Activated CD4-positive, alpha-beta T cell treated with anti-CD3 and anti-CD28 coated beads, Interleukin-2, amount 50 U/mL, for 24 hours (primary cell): ENCODE data around the gene ZNF93.
"Not testable (repeated sequence)": the region's sequence is repeated elsewhere in the genome, so short reads cannot be mapped to it uniquely, and the experiment has no call there.

Experiments
- DNase-seq, 2 donors: peaks; one replicate each; pipeline ENCODE4 v3.0.0-alpha.2; 2020; ENCODE audit warnings: low read depth in 1 of 2, low spot score in 1 of 2

Gene ZNF93

DNA sequence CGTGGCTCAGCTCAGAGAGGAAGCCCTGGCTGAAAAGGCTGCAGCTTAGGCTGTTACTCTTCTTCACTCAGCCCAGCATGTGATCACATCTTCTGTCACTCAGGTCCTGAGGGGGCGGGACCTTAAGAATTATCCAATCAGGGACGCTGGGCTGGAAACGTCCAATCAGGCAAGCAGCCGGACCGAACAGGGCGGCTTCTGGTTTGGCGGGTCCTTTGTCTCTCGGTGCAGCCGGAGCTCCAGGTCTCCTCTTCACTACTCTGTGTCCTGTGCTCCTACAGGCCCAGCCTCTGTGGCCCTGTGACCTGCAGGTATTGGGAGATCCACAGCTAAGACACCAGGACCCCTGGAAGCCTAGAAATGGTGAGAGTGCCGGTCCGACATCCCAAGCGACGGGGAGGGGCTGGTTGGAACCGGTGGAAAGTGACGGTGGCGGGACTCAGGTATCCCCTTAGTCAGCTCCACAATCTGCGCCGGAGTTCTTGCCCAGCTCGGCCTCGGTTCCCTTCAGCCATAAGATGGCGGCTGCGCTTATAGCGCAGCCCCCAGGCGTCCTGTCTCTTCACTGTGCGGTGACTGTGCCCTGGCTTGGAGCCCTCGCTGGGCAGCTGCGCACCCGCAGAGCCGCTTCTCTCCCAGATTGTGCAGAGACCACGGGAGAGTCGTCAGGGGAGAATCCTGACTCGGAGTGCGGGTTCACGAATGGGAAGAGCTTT is at the start of gene ZNF93:
Gene ZNF93, plus strand, starts transcription at position 218 of the 716 bp plus-strand sequence. Its CDS starts 143 bp downstream, at position 361.
- DNase-seq: peak; percentile 65 to 92

DNA sequence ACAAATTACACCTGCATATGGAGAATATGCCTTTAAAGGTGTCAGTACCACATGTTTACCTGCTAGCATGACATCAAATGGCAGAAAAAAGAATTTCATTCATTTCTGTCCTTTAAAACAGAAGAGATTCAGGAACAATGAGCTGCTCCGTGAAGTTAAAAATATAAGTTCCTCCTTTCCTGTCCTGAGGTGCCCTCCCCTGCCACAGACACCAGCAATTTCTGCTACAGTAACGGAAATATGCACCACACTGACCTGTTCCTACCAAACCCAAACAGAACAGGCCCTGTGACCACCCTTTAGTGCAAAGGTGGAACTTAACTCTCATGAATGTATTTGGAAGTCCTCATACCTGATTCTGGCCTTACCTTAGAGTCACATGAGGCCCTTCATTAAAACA is 49.0 kb upstream of the ZNF93 start:
- not testable (repeated sequence) for DNase-seq

DNA sequence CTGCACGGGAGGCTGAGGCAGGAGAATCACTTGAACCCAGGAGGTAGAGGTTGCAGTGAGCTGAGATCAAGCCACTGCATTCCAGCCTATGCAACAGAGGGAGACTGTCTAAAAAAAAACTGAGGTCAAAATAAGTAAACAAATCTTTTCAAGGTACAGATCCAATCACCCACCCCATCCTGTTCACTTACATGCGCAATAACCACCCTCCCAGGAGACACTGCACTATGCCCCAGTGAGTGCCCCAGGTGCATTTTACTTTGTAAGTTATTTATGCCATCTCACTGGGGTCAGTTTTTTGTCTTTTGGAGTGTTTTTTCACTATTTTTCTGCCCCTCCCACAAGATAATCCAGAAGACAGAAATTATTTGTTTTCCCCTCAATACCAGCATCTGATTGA is 42.0 kb upstream of the ZNF93 start:
- DNase-seq: no peak

DNA sequence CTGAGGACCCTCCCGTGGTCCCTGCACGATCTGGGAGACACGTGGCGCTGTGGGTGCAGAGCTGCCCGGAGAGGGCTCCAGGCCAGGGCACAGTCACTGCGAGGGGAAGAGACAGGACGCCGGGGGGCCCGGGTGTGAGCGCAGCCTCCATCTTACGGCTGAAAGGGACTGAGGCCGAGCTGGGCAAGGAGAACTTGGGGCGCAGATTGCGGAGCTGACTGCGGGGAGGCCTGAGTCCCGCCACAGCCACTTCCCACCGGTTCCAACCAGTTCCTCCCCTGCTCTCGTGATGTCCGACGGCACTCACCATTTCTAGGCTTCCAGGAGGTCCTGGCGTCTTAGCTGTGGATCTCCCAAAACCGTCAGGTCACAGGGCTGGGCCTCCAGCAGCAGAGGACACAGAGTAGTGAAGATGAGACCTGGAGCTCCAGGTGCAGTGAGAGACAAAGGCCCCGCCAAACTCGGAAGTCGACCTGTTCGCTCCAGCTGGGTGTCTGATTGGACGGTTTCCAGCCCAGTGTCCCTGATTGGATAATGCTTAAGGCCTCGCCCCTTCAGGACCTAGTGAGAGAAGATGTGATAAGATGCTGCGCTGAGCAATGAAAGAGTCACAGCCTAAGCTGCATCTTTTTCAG is 39.9 kb upstream of the ZNF93 start:
- DNase-seq: peak in 1 of 2 donors; percentile 29

DNA sequence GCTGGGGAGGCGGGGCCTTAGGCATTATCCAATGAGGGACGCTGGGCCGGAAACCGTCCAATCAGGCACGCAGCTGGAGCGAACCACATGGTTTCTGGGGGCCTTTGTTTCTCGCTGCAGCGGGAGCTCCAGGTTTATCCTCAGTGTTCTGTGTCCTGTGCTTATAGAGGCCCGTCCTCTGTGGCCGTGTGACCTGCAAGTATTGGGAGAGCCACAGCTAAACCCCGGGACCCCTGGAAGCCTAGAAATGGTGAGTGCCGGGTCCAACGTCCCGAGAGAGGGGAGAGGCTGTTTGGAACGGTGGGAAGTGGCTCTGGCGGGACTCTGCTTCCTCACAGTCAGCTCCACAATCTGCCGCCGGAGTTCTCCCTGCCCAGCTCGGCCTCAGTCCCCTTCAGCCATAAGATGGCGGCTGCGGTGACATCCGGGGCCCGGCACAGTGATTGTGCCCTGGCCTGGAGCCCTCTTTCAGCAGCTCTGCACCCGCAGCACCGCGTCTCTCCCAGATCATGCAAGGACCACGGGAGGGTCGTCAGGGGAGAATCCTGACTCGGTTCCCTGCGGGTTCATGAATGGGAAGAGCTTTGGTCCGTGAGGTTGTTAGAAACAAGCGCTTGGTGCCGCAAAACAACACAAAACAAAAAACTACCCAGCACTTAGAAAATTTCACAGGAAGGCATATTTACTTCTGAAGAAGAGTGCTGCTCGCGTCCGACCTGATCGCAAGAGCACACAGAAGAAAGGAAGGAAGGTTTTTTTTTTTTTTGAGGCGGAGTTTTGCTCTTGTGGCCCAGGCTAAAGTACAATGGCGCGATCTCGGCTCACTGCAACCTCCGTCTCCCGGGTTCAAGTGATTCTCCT is 34.8 kb upstream of the ZNF93 start, which contains the start of gene ZNF253:
Gene ZNF253, plus strand, starts transcription at position 133 of the 861 bp plus-strand sequence. Its CDS starts 115 bp downstream, at position 248.
- peak; percentile 85 to 96 for DNase-seq

DNA sequence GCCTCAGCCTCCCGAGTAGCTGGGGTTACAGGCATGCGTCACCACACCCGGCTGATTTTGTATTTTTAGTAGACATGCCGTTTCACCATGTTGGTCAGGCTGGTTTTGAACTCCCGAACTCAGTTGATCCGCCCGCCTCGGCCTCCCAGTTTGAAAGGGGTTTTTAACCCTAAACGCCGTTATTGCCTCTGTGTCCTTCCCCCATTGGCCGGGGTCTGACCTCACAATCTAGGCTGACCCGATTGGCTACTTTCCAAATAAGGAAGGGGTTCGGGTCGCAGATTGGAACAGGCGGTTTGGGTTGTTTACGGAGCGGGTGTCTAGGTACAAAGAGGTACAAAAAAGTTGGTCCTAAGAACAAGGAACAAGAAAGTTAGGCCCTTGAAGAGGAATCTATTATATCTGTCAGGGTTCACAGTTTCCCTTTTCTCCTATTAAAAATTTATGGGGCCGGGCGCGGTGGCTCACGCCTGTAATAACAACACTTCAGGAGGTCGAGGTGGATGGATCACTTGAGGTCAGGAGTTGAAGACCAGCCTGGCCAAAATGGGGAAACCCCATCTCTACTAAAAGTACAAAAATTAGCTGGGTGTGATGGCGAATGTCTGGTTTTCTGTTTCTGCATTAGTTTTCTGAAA is 34.0 kb upstream of the ZNF93 start:
- peak; percentile 10 to 25 for DNase-seq

DNA sequence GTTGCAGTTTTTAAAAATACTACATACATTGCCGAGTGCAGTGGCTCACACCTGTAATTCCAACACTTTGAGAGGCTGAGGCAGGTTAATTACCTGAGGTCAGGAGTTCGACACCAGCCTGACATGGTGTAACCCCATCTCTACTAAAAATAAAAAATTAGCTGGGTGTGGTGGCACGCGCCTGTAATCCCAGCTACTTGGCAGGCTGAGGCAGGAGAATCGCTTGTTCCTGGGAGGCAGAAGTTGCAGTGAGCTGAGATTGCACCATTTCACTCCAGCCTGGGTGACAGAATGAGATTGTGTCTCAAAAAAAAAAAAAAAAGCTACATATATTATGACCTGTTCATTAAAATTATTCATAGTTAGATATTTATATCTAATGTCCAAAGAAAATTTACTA is 30.7 kb upstream of the ZNF93 start:
- not testable (repeated sequence) for DNase-seq

DNA sequence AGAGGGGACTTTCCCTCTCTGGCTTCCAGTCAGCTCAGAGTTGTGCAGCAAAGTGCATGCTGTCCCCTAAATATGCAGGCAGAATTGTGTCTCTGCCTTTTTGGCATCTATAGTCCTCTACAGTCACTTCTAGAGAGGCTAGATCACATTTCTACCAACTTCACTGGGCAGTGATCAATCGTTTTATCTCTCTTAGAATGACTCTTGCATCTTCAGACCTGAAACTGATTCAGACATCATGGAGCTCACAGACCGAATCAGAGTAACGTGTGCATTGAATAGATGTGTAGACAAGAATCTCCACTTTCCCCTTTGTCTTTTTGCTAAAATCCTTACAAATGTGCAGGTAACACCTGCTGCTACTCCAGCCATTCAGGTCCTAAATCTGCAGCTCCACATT is 28.8 kb upstream of the ZNF93 start:
- DNase-seq: no peak

DNA sequence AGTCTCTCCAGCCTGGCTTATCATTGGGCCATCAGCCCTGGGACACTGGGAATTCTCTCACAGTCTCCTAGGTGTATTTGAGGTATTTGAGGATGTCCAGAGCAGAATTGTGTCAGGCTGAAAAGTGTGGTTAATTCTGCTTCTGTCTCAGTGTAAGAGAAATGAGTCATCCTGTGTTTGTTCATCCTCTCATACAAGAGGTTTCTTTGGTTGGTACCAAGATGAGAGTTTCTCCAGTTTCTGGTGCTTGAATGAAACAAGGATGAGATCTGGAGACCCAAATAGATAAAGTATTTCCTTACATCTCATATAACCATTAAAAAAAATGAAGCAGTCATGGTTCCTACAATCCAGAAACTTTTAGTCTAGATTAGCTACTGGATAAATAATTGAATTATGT is 27.4 kb upstream of the ZNF93 start:
- DNase-seq: no peak

DNA sequence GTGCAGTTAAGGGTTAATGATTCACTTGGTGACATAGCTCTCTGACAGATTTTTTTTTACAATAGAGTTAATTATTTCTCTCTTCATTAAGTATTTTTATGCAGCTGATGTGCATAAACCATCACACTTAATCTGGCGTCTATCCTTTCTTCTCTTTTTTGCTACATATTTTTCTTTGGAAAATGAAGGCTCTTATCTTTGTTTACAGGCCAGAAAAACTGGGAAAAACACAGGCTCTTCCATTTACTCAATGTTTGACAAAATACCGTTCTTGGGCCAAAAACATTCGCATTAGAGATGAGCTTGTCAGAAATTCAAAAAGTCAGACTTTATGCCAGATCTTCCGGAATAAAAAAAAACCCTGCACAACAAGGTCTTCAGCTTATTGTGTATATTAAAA is 23.0 kb upstream of the ZNF93 start:
- DNase-seq: no peak

DNA sequence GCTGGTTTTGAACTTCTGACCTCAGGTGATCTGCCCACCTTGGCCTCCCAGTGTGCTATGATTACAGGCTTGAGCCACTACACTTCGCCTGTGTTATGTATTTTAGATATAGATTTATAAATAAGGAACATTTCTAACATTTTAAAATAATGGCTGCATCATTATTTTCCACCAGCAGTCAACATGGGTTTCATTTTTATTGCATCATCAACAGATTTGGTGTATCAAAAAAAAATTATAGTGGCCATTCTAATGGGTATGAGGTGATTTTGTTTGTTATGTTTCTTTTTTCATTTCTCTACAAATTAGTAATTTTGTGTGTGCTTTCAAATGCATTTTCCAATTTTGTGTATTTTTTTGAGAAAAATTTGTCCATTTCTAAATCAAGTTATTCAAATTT is 16.2 kb upstream of the ZNF93 start:
- DNase-seq: no peak

DNA sequence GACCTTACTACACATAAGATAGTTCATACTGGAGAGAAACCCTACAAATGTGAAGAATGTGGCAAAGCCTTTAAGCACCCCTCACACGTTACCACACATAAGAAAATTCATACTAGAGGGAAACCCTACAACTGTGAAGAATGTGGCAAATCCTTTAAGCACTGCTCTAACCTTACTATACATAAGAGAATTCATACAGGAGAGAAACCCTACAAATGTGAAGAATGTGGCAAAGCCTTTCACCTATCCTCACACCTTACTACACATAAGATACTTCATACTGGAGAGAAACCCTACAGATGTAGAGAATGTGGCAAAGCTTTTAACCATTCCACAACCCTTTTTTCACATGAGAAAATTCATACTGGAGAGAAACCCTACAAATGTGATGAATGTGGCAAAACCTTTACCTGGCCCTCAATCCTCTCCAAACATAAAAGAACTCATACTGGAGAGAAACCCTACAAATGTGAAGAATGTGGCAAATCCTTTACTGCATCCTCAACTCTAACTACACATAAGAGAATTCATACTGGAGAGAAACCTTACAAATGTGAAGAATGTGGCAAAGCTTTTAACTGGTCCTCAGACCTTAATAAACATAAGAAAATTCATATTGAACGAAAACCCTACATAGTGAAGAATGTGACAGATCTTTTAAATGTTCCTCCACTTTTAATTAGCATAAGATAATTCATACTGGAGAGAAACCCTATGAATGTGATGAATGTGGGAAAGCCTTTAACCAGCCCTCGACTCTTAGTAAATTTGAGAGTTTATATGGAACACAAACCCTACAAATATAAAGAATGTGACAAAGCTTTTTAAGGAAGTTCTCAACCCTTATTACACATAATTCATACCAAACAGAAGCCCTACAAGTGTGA is 8.4 kb upstream of the ZNF93 start:
- DNase-seq: not testable (repeated sequence)

DNA sequence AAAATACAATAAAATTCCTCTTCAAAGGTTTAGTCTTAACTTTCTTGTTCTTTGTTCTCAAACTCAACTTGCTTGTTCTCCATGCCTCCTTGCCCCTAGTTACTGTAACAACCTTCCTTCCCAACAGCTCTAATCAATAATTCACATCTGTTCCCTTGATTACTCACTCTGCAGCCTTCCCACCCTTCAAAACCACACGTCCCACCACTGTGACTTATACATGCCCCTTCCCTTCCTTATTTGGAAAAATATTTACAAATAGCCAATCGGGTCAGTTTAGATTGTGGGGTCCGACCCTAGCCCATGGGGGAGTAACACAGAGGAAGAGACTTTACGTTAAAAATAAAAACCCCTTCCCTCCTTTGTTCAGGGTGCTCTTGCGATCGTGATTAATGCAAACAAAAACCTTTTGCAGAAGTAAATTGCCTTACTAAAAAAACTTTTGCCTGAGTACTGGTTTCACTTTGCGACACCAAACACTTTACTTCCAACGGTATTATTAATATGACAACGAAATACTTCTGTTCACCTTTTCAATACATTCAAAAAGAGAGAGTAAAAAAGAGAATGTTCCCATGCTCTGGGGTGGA is 512 bp upstream of the ZNF93 start:
- DNase-seq: peak in 1 of 2 donors; percentile 1

DNA sequence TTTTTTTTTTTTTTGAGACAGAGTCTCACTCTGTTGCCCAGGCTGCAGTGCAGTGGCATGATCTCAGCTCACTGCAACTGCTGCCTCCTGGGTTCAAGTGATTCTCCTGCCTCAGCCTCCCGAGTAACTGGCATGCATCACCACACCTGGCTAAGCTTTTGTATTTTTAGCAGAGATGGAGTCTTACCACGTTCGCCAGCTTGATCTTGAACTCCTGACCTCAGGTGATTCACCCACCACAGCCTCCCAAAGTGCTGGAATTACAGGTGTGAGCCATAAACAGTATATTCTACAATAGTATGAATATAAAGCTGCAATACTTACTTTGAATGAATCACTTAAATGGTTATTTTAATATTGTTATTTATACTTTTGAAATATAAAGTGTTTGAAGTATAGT is 6.8 kb downstream of the ZNF93 start:
- not testable (repeated sequence) for DNase-seq

DNA sequence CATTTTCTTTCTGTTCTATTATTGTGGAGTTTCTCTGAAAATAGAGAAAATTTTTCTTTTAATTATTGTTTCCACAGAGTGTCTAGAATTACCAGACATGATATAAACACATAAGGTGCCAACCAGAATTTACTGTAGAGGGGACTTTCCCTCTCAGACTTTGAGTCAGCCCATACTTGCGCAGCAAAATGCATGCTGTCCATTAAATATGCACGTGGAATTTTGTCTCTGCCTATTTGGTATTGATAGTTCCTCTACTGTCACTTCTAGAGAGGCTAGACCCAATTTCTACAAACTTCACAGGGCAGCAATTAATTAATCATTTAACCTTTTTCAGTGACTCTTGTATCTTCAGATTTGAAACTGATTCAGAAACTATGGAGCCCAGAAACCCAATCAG is 8.9 kb downstream of the ZNF93 start:
- DNase-seq: no peak

DNA sequence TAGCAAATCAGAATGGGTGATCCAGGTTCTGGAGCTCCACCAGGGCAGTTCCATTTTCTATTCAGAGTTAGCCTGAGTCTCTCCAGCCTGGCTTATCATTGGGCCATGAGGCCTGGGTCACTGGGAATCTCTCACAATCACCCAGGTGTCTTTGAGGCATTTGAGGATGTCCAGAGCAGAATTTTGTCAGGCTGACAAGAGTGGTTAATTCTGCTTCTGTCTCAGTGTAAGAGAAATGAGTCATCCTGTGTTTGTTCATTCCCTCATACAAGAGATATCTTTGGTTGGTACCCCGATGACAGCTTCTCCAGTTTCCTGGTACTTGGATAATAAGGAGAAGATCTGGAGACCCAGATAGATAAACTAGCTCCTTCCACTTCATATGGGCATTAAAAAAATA is 10.4 kb downstream of the ZNF93 start:
- DNase-seq: no peak

DNA sequence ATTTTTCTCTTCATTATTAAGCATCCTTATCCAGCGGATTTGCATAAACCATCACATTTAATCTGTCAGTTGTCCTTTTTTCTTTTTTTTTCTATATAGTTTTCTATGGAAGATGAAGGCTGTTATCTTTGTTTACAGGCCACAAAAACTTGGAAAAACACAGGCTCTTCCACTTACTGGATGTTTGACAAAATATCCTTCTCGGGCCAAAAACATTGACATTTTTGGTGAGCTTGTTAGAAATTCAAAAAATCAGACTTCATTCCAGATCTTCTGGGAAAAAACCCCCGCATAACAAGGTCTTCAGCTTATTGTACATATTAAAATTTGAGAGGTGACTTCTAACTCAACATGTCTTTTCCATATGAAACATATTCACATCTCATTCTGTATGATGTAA is 13.8 kb downstream of the ZNF93 start:
- no peak for DNase-seq

DNA sequence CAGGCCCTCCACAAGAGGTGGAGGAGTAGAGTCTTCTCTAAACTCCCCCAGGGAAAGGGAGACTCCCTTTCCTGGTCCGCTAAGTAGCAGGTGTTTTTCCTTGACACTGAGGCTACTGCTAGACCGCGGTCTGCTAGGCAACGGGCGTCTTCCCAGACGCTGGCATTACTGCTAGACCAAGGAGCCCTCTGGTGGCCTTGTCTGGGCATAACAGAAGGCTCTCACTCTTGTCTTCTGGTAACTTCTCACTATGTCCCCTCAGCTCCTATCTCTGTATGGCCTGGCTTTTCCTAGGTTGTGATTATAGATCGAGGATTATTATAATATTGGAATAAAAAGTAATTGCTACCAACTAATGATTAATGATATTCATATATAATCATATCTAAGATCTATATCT is 29.7 kb downstream of the ZNF93 start:
- peak in 1 of 2 donors; percentile 1 for DNase-seq

DNA sequence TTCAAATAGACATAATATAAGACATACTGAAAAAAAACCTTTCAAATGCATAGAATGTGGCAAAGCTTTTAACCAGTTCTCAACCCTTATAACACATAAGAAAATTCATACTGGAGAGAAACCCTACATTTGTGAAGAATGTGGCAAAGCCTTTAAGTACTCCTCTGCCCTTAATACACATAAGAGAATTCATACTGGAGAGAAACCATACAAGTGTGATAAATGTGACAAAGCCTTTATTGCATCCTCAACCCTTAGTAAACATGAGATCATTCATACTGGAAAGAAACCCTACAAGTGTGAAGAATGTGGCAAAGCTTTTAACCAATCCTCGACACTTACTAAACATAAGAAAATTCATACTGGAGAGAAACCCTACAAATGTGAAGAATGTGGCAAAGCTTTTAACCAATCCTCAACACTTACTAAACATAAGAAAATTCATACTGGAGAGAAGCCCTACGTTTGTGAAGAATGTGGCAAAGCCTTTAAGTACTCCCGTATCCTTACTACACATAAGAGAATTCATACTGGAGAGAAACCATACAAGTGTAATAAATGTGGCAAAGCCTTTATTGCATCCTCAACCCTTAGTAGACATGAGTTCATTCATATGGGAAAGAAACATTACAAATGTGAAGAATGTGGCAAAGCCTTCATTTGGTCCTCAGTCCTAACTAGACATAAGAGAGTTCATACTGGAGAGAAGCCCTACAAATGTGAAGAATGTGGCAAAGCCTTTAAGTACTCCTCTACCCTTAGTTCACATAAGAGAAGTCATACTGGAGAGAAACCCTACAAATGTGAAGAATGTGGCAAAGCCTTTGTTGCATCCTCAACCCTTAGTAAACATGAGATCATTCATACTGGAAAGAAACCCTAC is 32.9 kb downstream of the ZNF93 start:
- not testable (repeated sequence) for DNase-seq
